HEK293T (cell line): ENCODE data around the gene RBP3.

Experiments used
- FOXK2 ChIP-seq: fragments of 450-650 bp; IDR thresholded peaks from 2 replicates; pipeline ENCODE4 v1.6.1; 2016; ENCODE audit warnings: mild to moderate bottlenecking
- L3MBTL2 ChIP-seq: fragments of 450-650 bp; conservative IDR thresholded peaks from 2 replicates; pipeline ENCODE4 v1.6.1; 2016; ENCODE audit warnings: mild to moderate bottlenecking
- SP1 ChIP-seq: fragments of 450-650 bp; IDR thresholded peaks from 2 replicates; pipeline ENCODE4 v1.6.1; 2017
- TARDBP ChIP-seq: fragments of 450-650 bp; IDR thresholded peaks from 2 replicates; pipeline ENCODE4 v1.6.1; 2016
- ZNF384 ChIP-seq: fragments of 450-650 bp; IDR thresholded peaks from 2 replicates; pipeline ENCODE4 v1.6.1; 2016

- TF ChIP-seq ZNF384: no peak
- no peak for TF ChIP-seq SP1
- no peak for TF ChIP-seq TARDBP
- TF ChIP-seq L3MBTL2: no peak
- no peak for TF ChIP-seq FOXK2
Measured at GRCh38 chr10:47321521-47322195, 26.5 kb upstream of the RBP3 start.
